ENCODE data around the gene ARID1B. TPM values are rescaled to one million over a fixed set of nuclear protein-coding genes. Genes with fewer than 3 reads are reported as not detected.

Gene ARID1B
- total and polyA plus RNA-seq, 10 of the 15 experiments (the other 5 are each of a cell fraction or from before 2014, with no cell fraction given) = 24.7 to 133 (median 54.6) TPM

DNA sequence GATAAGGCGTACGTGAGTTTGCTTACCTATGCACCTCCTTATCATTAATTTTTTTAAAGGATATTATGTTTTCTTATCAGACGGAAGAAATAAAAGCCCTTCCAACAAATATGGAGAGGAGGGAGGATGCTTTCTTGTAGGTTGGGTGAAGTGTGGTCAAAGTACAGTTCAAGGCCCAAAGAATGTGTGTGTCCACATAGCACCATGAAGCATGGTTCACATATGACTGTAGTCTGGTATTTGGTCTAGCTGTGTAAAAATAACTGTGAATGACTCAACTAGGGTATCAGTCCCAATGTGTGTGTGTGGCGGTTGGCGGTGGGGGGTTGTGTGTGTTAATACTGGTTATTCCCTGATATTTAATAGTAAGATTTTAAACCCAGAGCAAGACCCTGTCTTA lies 333.4 kb downstream of the ARID1B start (continued):
- TF ChIP-seq, protein P1, sequence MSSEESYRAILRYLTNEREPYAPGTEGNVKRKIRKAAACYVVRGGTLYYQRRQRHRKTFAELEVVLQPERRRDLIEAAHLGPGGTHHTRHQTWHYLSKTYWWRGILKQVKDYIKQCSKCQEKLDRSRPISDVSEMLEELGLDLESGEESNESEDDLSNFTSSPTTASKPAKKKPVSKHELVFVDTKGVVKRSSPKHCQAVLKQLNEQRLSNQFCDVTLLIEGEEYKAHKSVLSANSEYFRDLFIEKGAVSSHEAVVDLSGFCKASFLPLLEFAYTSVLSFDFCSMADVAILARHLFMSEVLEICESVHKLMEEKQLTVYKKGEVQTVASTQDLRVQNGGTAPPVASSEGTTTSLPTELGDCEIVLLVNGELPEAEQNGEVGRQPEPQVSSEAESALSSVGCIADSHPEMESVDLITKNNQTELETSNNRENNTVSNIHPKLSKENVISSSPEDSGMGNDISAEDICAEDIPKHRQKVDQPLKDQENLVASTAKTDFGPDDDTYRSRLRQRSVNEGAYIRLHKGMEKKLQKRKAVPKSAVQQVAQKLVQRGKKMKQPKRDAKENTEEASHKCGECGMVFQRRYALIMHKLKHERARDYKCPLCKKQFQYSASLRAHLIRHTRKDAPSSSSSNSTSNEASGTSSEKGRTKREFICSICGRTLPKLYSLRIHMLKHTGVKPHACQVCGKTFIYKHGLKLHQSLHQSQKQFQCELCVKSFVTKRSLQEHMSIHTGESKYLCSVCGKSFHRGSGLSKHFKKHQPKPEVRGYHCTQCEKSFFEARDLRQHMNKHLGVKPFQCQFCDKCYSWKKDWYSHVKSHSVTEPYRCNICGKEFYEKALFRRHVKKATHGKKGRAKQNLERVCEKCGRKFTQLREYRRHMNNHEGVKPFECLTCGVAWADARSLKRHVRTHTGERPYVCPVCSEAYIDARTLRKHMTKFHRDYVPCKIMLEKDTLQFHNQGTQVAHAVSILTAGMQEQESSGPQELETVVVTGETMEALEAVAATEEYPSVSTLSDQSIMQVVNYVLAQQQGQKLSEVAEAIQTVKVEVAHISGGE (CRISPR knock-in tag; IDR thresholded peaks at IDR 0.05) = no peak
- TF ChIP-seq ZNF274 (IDR thresholded peaks at IDR 0.05; ENCODE audit: insufficient read depth, insufficient read length) = no peak
- TF ChIP-seq MYC (IDR thresholded peaks at IDR 0.05; ENCODE audit: insufficient read depth, insufficient read length, insufficient replicate concordance, low read length, severe bottlenecking) = no peak
- TF ChIP-seq, protein P2, sequence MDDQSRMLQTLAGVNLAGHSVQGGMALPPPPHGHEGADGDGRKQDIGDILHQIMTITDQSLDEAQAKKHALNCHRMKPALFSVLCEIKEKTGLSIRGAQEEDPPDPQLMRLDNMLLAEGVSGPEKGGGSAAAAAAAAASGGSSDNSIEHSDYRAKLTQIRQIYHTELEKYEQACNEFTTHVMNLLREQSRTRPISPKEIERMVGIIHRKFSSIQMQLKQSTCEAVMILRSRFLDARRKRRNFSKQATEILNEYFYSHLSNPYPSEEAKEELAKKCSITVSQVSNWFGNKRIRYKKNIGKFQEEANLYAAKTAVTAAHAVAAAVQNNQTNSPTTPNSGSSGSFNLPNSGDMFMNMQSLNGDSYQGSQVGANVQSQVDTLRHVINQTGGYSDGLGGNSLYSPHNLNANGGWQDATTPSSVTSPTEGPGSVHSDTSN (IDR thresholded peaks at IDR 0.05; ENCODE audit: insufficient replicate concordance, low read depth, low read length) = no peak
- no peak for TF ChIP-seq PAX8 (IDR thresholded peaks at IDR 0.05)
- no peak for TF ChIP-seq ATF7 (IDR thresholded peaks at IDR 0.05; ENCODE audit: low read depth)
- TF ChIP-seq RAD51 (IDR thresholded peaks at IDR 0.05) = no peak
- TF ChIP-seq ZBED1 (IDR thresholded peaks at IDR 0.05; ENCODE audit: borderline replicate concordance) = no peak
- TF ChIP-seq, protein P3, sequence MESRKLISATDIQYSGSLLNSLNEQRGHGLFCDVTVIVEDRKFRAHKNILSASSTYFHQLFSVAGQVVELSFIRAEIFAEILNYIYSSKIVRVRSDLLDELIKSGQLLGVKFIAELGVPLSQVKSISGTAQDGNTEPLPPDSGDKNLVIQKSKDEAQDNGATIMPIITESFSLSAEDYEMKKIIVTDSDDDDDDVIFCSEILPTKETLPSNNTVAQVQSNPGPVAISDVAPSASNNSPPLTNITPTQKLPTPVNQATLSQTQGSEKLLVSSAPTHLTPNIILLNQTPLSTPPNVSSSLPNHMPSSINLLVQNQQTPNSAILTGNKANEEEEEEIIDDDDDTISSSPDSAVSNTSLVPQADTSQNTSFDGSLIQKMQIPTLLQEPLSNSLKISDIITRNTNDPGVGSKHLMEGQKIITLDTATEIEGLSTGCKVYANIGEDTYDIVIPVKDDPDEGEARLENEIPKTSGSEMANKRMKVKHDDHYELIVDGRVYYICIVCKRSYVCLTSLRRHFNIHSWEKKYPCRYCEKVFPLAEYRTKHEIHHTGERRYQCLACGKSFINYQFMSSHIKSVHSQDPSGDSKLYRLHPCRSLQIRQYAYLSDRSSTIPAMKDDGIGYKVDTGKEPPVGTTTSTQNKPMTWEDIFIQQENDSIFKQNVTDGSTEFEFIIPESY (IDR thresholded peaks at IDR 0.05) = no peak
- TF ChIP-seq, protein P4, sequence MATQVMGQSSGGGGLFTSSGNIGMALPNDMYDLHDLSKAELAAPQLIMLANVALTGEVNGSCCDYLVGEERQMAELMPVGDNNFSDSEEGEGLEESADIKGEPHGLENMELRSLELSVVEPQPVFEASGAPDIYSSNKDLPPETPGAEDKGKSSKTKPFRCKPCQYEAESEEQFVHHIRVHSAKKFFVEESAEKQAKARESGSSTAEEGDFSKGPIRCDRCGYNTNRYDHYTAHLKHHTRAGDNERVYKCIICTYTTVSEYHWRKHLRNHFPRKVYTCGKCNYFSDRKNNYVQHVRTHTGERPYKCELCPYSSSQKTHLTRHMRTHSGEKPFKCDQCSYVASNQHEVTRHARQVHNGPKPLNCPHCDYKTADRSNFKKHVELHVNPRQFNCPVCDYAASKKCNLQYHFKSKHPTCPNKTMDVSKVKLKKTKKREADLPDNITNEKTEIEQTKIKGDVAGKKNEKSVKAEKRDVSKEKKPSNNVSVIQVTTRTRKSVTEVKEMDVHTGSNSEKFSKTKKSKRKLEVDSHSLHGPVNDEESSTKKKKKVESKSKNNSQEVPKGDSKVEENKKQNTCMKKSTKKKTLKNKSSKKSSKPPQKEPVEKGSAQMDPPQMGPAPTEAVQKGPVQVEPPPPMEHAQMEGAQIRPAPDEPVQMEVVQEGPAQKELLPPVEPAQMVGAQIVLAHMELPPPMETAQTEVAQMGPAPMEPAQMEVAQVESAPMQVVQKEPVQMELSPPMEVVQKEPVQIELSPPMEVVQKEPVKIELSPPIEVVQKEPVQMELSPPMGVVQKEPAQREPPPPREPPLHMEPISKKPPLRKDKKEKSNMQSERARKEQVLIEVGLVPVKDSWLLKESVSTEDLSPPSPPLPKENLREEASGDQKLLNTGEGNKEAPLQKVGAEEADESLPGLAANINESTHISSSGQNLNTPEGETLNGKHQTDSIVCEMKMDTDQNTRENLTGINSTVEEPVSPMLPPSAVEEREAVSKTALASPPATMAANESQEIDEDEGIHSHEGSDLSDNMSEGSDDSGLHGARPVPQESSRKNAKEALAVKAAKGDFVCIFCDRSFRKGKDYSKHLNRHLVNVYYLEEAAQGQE (IDR thresholded peaks at IDR 0.05; ENCODE audit: low read depth, low read length) = no peak
- no peak for TF ChIP-seq NFYB (IDR thresholded peaks at IDR 0.05; ENCODE audit: insufficient read depth, low read depth, low read length)

Data from GM12878 (cell line).